ENCODE measurements around the gene CLSTN1.

Gene CLSTN1

DNA sequence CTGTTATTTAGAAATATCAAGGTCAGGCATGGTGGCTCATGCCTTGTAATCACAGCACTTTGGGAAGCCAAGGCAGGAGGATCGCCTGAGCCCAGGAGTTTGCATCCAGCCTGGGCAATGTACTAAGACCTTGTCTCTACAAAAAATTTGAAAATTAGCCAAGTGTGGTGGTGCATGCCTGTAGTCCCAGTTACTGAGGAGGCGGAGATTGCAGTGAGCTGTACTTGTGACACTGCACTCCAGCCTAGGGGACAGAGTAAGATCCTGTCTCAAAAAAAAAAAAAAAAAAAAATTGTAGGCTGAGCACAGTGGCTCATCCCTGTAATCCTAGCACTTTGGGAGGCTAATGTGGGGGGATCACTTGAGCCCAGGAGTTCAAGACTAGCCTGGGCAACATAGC lies 127.0 kb downstream of the CLSTN1 start:
- no peaks in the 10 kb centered on the region for H3K36me3 ChIP-seq (ENCODE audit: control insufficient read depth, insufficient read depth, low read length)
- no peak overlapping the region for H3K27ac ChIP-seq (ENCODE audit: low read depth, low read length)
- H3K4me3 ChIP-seq (ENCODE audit: low read length): no peak overlapping the region
- H3K27me3 ChIP-seq (ENCODE audit: control insufficient read depth, insufficient read depth, low read length): no peaks in the 10 kb centered on the region
- no peak overlapping the region for H3K9ac ChIP-seq (ENCODE audit: low read length)
- no peaks in the 10 kb centered on the region for H3K4me1 ChIP-seq (ENCODE audit: control insufficient read depth, insufficient read depth, low read length)

DNA sequence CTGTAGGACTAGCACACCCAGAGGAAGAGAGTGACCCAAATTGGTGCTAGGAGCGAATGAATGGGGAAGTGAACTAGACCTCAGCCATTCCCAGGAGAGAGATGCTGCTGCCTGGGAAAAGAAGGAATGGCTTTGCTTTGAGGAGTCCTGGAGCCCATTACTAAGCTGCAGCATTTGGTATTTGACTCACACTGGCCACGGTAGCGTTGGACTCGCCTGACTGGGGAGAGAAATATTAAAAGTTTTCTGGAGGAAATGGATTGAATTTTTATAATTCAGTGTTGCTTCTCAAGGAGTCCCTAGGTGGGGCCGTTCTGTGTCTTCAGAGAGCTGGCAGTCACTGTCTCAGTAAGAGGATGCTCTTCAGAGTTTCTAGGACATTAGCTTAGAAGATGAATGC lies 132.1 kb downstream of the CLSTN1 start:
- Histone ChIP-seq H3K27ac (ENCODE audit: low read depth, low read length) (no peak overlapping the region), H3K4me1 (ENCODE audit: control insufficient read depth, insufficient read depth, low read length) (peaks cover 6% of the 10 kb centered on the region), H3K27me3 (ENCODE audit: control insufficient read depth, insufficient read depth, low read length) (no peaks in the 10 kb centered on the region), H3K9ac (ENCODE audit: low read length) (no peak overlapping the region), H3K36me3 (ENCODE audit: control insufficient read depth, insufficient read depth, low read length) (no peaks in the 10 kb centered on the region), H3K4me3 (ENCODE audit: low read length) (no peak overlapping the region)

DNA sequence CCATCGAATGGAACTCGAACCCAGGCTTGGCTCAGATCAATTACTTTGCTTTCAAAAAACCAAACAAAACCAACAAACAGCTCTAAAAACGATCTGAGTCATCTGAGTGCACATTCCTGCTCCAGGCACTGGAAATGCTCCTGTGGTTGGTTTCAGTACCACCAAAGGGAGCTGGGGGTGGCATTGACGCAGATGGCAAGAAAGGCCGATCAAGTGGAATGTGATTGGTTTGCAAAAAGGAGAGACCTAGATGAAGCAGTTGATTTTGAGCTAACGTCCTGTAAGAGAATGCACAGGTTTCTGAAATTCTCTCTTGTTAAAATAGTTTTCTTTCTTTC lies 132.7 kb downstream of the CLSTN1 start:
- H3K4me1 ChIP-seq (ENCODE audit: control insufficient read depth, insufficient read depth, low read length): peaks cover 6% of the 10 kb centered on the region
- no peak overlapping the region for H3K9ac ChIP-seq (ENCODE audit: low read length)
- H3K4me3 ChIP-seq (ENCODE audit: low read length): no peak overlapping the region
- no peaks in the 10 kb centered on the region for H3K36me3 ChIP-seq (ENCODE audit: control insufficient read depth, insufficient read depth, low read length)
- H3K27ac ChIP-seq (ENCODE audit: low read depth, low read length): no peak overlapping the region
- no peaks in the 10 kb centered on the region for H3K27me3 ChIP-seq (ENCODE audit: control insufficient read depth, insufficient read depth, low read length)

DNA sequence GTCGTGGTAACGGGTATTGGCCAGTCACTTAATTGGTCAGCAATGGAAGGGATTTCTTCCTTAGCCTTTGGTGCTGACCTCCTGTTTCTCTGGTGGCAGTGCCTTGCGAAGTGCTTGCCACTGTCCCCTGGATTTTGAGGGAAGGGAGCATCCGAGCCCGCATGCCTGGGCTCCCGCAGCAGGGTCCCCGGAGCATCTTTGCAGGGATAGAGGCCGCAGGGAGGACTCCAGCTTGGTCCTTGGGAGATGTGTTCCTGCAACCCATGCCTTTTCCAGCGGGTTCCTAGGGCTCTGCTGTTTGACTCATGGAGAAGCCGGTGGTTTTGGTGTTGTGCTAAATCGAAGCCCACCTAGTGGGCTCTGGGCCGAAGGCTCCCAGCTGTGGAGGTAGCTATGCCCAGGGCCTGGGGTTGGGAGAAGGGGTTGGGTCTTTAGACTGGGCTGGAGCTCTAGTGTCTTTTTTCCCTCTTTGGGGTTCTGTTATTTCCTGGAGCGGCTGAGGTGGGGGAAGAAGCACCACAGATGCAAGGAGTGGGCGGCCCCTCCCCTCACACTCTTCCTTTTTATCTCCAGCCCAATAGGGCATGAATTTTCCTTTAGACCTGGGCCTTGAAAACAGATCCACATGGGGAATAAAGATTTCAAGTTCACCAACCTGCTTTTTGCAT lies 133.2 kb downstream of the CLSTN1 start:
- no peak overlapping the region for H3K9ac ChIP-seq (ENCODE audit: low read length)
- no peaks in the 10 kb centered on the region for H3K27me3 ChIP-seq (ENCODE audit: control insufficient read depth, insufficient read depth, low read length)
- peak overlapping the region; percentile 47 for H3K4me3 ChIP-seq (ENCODE audit: low read length)
- peaks cover 6% of the 10 kb centered on the region for H3K4me1 ChIP-seq (ENCODE audit: control insufficient read depth, insufficient read depth, low read length)
- no peaks in the 10 kb centered on the region for H3K36me3 ChIP-seq (ENCODE audit: control insufficient read depth, insufficient read depth, low read length)
- H3K27ac ChIP-seq (ENCODE audit: low read depth, low read length): no peak overlapping the region

DNA sequence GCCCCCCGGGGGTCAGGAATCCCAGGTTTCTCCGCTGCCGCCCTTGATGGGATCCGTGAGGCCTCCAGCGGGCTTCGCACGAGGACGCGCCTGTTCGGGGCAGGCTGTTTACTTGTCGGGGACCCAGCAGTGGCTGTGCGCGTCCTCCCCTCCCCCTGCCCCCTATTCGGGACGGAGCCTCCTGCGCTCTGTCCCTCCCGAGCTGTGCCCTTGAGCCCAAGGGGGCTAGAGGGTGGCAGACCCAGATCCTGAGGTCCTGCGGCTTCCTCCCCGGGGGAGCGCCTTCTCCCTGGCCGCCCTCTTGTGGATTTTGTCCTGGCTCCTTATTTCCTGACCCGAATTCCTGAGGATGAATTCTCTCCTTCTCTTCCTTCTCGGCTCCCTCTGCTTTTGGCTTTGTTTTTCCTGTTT lies 133.8 kb downstream of the CLSTN1 start:
- Histone ChIP-seq H3K27ac (ENCODE audit: low read depth, low read length) (no peak overlapping the region), H3K4me3 (ENCODE audit: low read length) (peak overlapping the region; percentile 47), H3K36me3 (ENCODE audit: control insufficient read depth, insufficient read depth, low read length) (no peaks in the 10 kb centered on the region), H3K9ac (ENCODE audit: low read length) (no peak overlapping the region), H3K4me1 (ENCODE audit: control insufficient read depth, insufficient read depth, low read length) (peaks cover 6% of the 10 kb centered on the region), H3K27me3 (ENCODE audit: control insufficient read depth, insufficient read depth, low read length) (no peaks in the 10 kb centered on the region)

DNA sequence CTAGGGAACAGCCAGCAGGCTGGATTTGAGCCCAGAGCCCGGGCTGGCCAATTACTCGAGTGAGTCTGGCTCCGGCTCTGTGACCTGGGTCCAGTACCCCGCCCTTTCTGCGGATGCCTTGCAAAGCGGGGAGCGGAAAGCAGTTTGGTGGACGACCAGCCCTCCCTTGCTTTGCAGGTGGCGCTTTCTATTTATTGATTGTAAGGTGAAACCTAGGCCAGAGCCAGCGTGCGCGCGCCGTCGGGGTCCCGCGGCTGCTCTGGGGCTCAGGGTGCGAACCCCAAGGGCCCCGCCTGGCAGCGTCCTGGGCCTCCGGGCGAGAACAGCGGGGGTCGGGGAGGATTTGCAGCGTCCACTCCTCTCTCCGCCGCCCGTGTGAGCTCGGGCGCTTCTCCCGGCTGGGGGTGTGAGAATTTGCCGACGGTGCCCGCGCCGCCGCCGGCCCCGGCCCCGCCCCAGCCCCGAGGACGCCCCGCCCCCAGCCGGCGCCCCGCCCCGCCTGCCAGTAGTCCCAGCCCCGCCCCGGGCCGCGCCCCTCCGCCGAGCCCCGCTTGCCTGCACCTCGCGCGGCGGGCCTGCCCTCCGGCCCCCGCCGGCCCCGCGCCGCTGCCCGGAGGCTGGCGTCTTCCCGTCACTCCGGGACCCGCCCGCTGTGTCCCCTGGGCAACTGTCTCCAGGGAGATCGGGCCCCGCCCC lies 134.6 kb downstream of the CLSTN1 start:
- no peaks in the 10 kb centered on the region for H3K27me3 ChIP-seq (ENCODE audit: control insufficient read depth, insufficient read depth, low read length)
- peaks cover 6% of the 10 kb centered on the region for H3K4me1 ChIP-seq (ENCODE audit: control insufficient read depth, insufficient read depth, low read length)
- H3K36me3 ChIP-seq (ENCODE audit: control insufficient read depth, insufficient read depth, low read length): no peaks in the 10 kb centered on the region
- H3K4me3 ChIP-seq (ENCODE audit: low read length): peak overlapping the region; percentile 70
- H3K27ac ChIP-seq (ENCODE audit: low read depth, low read length): no peak overlapping the region
- H3K9ac ChIP-seq (ENCODE audit: low read length): no peak overlapping the region

DNA sequence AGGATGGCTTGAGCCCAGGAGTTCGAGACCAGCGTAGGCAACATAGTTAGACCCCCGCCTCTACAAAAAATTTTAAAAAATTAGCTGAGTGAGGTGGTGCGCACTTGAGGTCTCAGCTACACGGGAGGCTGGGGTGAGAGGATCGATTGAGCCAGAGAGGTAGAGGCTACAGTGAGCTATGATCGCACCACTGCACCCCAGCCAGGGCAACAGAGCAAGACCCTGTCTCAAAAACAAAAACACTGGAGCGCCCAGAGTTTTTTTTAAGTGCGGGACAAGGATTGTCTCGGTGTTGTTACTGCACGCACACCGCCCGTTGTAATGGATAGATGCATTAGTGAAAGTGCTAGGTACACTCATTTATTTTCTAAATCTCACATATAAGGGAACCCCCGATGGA lies 135.2 kb downstream of the CLSTN1 start:
- Histone ChIP-seq H3K4me3 (ENCODE audit: low read length) (peak overlapping the region; percentile 70), H3K27me3 (ENCODE audit: control insufficient read depth, insufficient read depth, low read length) (no peaks in the 10 kb centered on the region), H3K9ac (ENCODE audit: low read length) (no peak overlapping the region), H3K4me1 (ENCODE audit: control insufficient read depth, insufficient read depth, low read length) (peaks cover 6% of the 10 kb centered on the region), H3K36me3 (ENCODE audit: control insufficient read depth, insufficient read depth, low read length) (no peaks in the 10 kb centered on the region), H3K27ac (ENCODE audit: low read depth, low read length) (no peak overlapping the region)

DNA sequence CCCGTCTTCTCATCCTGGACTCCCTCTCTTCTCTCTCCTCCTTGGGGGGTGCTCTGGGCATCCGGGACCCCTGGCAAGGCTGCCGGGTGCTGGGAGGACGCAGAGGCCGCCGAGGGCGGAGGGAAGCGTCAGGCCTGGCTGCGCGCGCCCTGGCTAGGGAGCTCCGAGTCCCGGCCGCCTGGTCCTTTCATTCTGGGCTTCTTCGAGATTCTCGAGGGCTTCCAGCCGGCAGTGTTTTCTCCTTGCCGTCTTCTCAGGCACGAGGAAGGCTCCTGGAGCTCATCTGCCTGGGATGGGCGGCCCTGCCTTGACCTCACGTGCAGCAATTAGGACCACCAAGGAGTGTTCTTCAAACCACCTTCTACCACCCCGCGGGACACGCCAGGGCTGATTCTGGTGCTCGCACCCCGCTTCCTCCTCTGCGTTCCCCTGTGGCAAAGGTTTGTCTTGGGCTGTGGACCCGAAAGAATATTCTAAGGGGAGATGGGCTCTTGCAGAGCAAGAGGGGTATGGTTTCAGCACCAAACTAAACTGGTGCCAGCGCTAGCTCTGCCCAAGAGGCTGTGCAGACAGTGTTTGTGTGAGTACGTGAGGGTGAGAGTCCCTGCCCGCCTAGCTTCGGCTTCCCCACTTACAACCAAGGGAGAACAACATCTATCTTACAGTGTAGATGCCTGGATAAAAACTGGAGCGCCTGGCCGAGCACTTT lies 135.7 kb downstream of the CLSTN1 start:
- H3K36me3 ChIP-seq (ENCODE audit: control insufficient read depth, insufficient read depth, low read length): no peaks in the 10 kb centered on the region
- H3K27ac ChIP-seq (ENCODE audit: low read depth, low read length): no peak overlapping the region
- H3K27me3 ChIP-seq (ENCODE audit: control insufficient read depth, insufficient read depth, low read length): no peaks in the 10 kb centered on the region
- no peak overlapping the region for H3K9ac ChIP-seq (ENCODE audit: low read length)
- H3K4me1 ChIP-seq (ENCODE audit: control insufficient read depth, insufficient read depth, low read length): peaks cover 6% of the 10 kb centered on the region
- peak overlapping the region; percentile 70 for H3K4me3 ChIP-seq (ENCODE audit: low read length)

DNA sequence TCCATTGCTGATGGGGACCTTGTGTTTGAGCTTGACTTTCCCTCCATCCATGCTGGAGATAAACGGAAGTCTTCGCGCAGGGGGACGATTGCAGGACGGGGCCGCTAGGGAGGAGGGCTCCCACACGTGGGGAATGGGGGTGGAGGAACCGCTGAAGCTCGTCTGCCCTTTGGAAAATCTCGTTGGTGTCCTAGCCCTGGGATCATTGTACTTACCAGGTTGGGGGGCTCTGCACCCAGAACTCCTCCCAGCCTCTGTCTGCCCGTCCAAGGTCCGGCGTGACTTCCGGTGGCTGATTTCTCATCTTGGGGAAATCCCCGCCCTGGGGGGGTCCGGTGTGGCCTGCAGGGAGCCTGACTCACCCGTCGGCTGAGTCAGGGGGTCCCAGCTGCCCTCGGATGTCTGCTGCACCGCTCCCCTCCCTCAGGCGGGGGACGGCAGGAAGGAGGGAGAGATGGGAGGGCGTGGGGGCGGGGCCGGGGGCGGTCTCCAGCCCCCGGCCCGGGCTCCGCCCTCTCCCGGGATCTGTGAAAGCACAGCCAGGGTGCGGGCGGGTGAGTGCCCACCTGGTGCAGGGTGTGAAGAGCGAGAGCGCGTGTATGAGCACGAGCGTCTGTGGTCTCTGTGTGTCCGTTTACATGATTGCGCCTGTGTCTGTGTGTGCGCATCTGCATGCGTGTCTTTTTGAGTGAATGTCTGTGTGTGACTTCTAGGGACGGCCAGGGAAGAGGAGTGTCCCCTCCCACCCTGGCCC lies 136.5 kb downstream of the CLSTN1 start:
- Histone ChIP-seq H3K4me3 (ENCODE audit: low read length) (peak overlapping the region; percentile 70), H3K9ac (ENCODE audit: low read length) (no peak overlapping the region), H3K36me3 (ENCODE audit: control insufficient read depth, insufficient read depth, low read length) (no peaks in the 10 kb centered on the region), H3K27ac (ENCODE audit: low read depth, low read length) (no peak overlapping the region), H3K27me3 (ENCODE audit: control insufficient read depth, insufficient read depth, low read length) (no peaks in the 10 kb centered on the region), H3K4me1 (ENCODE audit: control insufficient read depth, insufficient read depth, low read length) (peaks cover 6% of the 10 kb centered on the region)

DNA sequence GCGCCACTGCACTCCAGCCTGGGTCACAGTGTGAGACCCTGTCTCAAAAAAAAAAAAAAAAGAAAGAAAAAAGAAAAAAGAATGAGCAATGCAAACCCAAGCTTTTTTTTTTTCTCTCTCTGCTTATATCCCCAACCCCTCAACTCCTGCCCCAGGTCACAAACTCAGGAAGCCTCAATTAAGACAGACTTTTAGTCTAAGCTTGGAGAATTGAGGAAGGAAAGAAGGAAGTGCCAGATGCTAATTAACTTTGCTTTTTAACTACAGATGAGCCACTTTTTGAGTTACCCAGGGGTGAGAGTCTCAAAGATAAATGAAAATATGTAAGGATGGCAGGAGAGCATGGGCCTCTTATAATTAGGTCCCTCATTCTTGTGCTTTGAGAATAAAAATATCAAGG lies 139.0 kb downstream of the CLSTN1 start:
- H3K9ac ChIP-seq (ENCODE audit: low read length): no peak overlapping the region
- no peaks in the 10 kb centered on the region for H3K36me3 ChIP-seq (ENCODE audit: control insufficient read depth, insufficient read depth, low read length)
- H3K27me3 ChIP-seq (ENCODE audit: control insufficient read depth, insufficient read depth, low read length): no peaks in the 10 kb centered on the region
- H3K27ac ChIP-seq (ENCODE audit: low read depth, low read length): no peak overlapping the region
- H3K4me1 ChIP-seq (ENCODE audit: control insufficient read depth, insufficient read depth, low read length): peaks cover 6% of the 10 kb centered on the region
- H3K4me3 ChIP-seq (ENCODE audit: low read length): no peak overlapping the region

DNA sequence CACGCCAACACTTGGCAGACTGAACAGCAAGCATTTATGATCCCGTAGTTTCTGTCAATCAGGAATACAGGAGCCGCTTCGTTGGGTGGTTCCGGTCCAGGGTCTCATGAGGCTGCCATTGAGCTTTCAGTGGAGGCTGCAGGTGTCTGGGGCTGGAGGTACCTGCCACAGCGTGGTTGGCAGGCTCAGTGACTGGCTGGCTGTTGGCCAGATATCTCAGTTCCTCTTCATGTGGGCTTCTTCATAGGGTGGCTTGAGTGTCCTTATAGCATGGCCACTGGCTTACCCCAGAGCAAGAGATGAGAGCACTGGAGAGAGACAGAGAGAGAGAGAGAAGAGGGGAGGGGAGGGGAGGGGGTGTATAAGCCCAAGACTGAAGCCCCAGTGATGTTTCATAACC lies 142.9 kb downstream of the CLSTN1 start:
- no peaks in the 10 kb centered on the region for H3K36me3 ChIP-seq (ENCODE audit: control insufficient read depth, insufficient read depth, low read length)
- H3K27me3 ChIP-seq (ENCODE audit: control insufficient read depth, insufficient read depth, low read length): no peaks in the 10 kb centered on the region
- H3K4me1 ChIP-seq (ENCODE audit: control insufficient read depth, insufficient read depth, low read length): no peaks in the 10 kb centered on the region
- no peak overlapping the region for H3K9ac ChIP-seq (ENCODE audit: low read length)
- no peak overlapping the region for H3K4me3 ChIP-seq (ENCODE audit: low read length)
- no peak overlapping the region for H3K27ac ChIP-seq (ENCODE audit: low read depth, low read length)

DNA sequence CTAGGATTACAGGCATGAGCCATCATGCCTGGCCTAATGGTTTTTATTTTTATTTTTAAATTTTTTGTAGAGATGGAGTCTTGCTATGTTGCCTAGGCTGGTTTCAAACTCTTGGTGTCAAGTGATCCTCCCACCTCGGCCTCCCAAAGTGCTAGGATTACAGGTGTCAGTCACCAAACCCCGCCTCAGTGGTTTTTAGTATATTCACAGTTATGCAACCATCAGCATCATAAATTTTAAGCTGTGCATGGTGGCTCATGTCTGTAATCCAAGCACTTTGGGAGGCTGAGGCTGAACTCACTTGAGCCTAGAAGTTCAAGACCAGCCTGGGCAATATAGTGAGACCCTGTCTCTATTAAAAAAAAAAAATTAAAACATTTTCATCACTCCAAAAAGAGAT lies 143.7 kb downstream of the CLSTN1 start:
- H3K36me3 ChIP-seq (ENCODE audit: control insufficient read depth, insufficient read depth, low read length): no peaks in the 10 kb centered on the region
- H3K4me1 ChIP-seq (ENCODE audit: control insufficient read depth, insufficient read depth, low read length): no peaks in the 10 kb centered on the region
- no peak overlapping the region for H3K27ac ChIP-seq (ENCODE audit: low read depth, low read length)
- no peak overlapping the region for H3K9ac ChIP-seq (ENCODE audit: low read length)
- H3K4me3 ChIP-seq (ENCODE audit: low read length): no peak overlapping the region
- no peaks in the 10 kb centered on the region for H3K27me3 ChIP-seq (ENCODE audit: control insufficient read depth, insufficient read depth, low read length)
